ENCODE data around the gene FLNA.
A peak's percentile ranks its signal among the peaks of the same experiment; 100 is the strongest.
"Not testable (repeated sequence)": the region's sequence is repeated elsewhere in the genome, so short reads cannot be mapped to it uniquely, and the experiment has no call there.

The FLNA gene

GRCh38 chrX:154308108-154308946 is 66.1 kb downstream of the FLNA start:
- peak; percentile 54 to 63 for DNase-seq (ENCODE audit: low read depth in 2 of 2)

- DNase-seq (ENCODE audit: low read depth in 2 of 2), result no peak
Observed at GRCh38 chrX:154307202-154307601, 67.2 kb downstream of the FLNA start.

- no peak for DNase-seq (ENCODE audit: low read depth in 2 of 2)
Observed at GRCh38 chrX:154305541-154306205, 68.8 kb downstream of the FLNA start.

GRCh38 chrX:154304846-154305245 is 69.6 kb downstream of the FLNA start:
- DNase-seq (ENCODE audit: low read depth in 2 of 2), result no peak

- DNase-seq (ENCODE audit: low read depth in 2 of 2), result no peak
Observed at GRCh38 chrX:154303476-154303875, 71.0 kb downstream of the FLNA start.

- not testable (repeated sequence) for DNase-seq (ENCODE audit: low read depth in 2 of 2)
Observed at GRCh38 chrX:154302998-154303397, 71.4 kb downstream of the FLNA start.

GRCh38 chrX:154300816-154301215 is 73.6 kb downstream of the FLNA start:
- no peak for DNase-seq (ENCODE audit: low read depth in 2 of 2)
